Activated CD4-positive, CD25-positive, alpha-beta regulatory T cell (primary cell): ENCODE results near the gene PDZD7.
"Not testable (repeated sequence)": the region's sequence is repeated elsewhere in the genome, so short reads cannot be mapped to it uniquely, and the experiment has no call there.

Experiments used
- DNase-seq, 4 experiments: peaks; one replicate each; lab custom pipeline; 2025; lab: John Stamatoyannopoulos, UW

The PDZD7 gene

DNA sequence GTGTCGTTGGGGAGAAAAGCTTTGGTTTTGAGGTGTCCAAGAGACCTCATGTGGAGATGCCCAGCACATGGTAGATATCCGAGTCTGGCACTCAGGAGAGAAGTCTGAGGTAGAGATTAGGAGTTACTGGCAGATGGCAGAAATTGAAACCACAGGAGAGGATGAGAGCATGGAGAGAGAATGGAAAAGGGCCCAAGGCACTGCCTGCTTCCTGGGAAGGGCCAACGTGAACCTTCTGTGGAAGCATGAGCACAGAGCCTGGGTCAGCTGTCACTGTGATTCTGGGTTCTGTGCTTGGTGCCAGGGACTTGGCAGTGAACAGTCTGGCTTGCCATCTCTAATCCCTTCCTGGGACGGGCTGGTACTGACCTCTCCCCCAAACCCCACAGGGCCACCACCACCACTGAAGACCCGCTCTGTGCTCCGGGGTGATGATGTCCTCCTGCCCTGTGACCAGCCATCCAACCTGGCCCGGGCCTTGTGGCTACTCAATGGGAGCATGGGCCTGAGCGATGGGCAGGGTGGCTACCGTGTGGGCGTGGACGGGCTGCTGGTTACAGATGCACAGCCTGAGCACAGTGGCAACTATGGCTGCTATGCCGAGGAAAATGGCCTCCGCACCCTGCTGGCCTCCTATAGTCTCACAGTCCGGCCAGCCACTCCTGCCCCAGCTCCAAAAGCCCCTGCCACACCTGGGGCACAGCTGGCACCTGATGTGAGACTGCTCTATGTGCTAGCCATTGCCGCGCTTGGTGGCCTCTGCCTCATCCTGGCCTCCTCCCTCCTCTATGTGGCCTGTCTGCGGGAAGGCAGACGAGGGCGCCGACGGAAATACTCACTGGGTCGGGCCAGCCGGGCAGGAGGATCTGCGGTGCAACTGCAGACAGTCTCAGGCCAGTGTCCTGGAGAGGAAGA lies 47.8 kb downstream of the PDZD7 start:
- DNase-seq = no peak

DNA sequence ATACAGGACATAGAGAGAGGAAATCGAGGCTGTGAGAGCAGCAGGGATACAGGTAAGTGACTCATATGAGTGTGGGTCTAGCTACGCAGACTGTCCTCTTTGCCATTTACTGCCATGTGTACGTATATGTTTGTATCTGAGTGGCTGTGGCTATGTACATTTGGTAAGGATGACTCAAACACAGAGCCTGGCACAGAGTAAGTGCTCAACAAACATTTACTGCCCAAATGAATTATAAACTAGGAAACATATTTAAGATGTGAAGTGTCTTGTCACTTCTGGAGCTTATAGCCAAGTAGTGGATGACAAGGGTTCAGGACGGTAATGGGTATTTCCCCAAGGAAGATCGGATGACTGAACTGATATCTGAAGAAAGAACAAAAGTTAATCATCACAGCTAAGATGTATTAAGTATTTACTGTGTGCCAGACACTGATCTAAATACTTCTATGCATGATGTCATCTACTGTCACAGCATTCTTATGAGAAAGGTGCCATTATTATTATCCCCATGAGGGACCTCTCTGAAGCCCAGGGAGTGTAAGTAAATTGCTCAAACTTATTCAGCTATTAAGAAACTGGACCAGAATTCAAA lies 49.7 kb downstream of the PDZD7 start:
- DNase-seq = no peak

DNA sequence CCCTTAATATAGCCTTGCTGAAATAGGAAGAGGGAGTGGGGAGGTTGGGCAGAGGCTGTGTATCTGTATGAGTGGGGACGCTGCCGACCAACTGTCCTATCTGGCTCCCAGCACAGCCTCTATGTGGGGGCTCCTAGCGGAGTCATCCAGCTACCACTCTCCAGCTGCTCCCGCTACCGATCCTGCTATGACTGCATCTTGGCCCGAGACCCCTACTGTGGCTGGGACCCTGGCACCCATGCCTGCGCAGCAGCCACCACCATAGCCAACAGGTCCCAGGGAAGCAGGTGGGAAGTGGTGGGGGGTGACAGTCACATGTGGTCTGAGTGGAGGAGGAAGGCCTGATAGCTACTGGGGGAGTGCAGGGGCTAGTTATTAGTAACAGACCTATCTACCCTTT lies 50.2 kb downstream of the PDZD7 start:
- DNase-seq = no peak

DNA sequence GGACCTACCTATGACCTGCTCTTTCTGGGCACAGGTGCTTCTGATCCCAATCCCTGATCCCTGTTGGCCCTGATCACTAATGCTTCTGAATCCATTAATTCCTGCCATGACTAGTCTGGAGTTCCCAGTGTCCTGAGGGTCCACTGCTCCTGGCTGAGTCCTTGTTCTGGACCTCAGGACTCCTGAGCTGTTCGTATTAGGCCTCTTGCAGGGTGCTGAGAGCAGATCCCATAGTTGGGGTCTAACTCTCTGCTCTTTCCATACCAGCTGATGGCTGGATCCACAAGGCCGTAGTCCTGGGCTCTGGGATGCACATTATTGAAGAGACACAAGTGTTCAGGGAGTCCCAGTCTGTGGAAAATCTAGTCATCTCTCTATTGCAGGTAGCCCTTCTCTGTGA lies 50.6 kb downstream of the PDZD7 start:
- DNase-seq = no peak

DNA sequence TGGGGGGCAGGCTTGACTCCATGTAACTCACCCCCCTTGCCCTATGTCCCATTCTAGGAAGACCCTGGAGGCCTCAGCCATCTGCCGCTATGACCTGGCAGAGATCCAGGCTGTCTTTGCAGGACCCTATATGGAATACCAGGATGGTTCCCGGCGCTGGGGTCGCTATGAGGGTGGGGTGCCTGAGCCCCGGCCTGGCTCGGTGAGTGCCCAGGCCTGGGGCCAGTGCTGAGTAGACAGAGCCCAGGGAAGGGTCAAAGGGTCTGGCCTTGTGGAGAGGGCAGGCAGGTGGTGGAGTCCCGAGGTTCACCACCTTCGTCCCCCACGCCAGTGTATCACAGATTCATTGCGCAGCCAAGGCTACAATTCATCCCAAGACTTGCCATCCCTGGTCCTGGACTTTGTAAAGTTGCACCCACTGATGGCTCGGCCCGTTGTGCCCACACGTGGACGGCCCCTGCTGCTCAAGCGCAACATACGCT lies 51.1 kb downstream of the PDZD7 start:
- no peak for DNase-seq

DNA sequence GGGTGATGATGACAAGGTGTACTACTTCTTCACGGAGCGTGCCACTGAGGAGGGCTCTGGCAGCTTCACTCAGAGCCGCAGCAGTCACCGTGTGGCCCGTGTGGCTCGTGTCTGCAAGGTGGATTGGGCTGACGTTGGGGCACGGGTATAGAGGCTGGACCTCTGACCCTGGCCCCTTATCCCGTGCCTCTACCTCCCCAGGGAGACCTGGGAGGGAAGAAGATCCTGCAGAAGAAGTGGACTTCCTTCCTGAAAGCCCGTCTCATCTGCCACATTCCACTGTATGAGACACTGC lies 52.1 kb downstream of the PDZD7 start:
- no peak for DNase-seq

DNA sequence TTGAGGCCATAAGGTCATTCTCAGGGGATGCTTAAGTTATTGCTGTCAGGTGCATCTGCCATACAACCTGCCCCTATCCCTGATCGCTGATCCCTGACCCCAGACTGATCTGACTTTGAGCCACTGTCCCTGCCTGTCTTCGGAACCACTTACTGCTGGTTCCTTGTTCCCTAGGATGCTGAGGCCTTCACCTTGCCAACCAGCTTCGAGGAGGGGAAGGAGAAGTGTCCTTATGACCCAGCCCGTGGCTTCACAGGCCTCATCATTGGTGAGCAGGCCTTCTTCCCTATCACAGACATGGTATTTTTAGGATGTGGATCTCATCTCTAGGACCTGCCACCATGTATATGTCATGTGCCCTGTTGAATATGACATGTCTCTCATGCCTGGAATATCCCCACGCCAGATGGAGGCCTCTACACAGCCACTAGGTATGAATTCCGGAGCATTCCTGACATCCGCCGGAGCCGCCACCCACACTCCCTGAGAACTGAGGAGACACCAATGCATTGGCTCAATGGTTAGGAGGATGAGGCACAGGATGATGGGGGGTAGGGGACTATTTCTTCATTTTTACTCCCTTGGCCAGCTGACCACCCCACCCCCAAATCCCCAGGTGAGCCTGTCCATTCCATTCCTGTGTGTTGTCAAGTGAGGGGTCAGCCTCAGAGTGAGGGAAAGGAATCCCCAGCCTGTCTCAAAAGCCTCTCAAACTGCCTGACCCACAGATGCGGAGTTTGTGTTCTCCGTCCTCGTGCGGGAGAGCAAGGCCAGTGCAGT lies 52.6 kb downstream of the PDZD7 start:
- no peak for DNase-seq

DNA sequence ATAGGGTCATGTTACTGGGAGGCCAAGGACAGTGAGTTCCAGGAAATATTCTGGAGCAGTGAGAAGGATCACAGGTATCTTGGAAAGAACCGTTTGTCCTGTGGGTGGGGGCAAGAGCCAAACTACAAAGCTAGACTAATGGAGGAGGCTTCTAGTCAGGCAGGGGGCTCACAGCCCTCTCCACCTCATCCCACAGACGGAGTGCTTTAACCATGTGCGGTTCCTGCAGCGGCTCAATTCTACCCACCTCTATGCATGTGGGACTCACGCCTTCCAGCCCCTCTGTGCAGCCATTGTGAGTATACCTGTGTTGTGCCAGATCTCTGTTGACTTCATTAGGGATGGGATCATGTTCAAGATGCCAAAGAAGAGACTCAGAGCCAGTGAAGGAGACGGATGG lies 53.5 kb downstream of the PDZD7 start:
- no peak for DNase-seq

DNA sequence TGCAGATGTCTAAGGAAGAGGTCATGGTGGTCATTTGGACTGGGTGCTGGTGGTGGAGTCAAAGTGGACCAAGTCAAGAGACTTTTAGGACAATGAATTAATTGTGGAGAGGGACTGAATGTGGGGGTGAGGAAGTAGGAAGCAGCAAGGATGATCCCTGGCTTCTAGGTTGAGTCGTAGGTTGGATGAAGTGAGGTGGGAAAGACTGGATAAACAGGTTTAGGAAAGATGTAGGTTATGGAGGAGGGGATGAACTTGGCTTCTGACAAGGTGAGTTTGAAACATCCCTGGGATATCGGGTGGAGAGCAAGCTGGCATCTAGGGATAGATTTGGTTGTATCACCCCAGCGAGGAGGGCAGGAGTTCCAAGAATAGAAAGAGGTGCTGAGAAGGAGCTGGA lies 54.0 kb downstream of the PDZD7 start:
- no peak for DNase-seq

DNA sequence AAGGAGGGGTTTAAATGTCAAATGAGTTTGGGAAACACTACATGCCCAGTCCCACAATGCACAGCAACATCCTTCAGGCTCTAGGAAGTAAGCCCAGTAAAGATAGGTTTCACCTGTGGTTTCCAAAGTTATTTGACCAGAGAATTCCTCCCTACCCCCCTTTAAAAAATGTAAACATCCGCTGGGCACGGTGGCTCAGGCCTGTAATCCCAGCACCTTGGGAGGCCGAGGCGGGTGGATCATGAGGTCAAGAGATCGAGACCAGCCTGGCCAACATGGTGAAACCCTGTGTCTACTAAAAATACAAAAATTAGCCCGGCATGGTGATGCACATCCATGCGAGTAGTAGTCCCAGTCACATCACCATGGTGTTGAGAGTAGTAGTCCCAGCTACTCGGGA lies 55.5 kb downstream of the PDZD7 start:
- DNase-seq = not testable (repeated sequence)

DNA sequence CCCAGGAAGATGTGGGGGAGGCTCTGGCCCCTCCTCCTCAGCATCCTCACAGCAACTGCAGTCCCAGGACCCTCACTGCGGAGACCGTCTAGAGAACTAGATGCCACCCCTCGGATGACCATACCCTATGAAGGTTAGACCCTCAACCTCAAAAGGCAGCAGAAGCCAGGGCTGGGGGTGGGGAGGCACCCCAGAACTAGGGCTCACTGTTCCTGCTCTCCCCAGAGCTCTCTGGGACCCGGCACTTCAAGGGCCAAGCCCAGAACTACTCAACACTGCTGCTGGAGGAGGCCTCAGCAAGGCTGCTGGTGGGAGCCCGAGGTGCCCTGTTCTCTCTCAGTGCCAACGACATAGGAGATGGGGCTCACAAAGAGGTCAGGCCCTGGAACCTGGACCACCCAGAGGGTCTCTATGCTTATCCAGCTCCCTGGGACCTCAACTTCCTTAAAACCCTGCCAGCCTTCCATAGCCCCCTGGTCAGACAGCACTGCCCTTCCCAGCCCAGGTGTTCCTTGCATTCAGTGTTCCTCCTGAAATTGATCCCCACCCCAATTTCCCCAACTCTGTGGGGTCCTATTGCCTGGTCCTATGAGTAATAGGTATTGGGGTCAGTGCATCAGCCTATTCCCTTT lies 57.9 kb downstream of the PDZD7 start:
- no peak for DNase-seq

DNA sequence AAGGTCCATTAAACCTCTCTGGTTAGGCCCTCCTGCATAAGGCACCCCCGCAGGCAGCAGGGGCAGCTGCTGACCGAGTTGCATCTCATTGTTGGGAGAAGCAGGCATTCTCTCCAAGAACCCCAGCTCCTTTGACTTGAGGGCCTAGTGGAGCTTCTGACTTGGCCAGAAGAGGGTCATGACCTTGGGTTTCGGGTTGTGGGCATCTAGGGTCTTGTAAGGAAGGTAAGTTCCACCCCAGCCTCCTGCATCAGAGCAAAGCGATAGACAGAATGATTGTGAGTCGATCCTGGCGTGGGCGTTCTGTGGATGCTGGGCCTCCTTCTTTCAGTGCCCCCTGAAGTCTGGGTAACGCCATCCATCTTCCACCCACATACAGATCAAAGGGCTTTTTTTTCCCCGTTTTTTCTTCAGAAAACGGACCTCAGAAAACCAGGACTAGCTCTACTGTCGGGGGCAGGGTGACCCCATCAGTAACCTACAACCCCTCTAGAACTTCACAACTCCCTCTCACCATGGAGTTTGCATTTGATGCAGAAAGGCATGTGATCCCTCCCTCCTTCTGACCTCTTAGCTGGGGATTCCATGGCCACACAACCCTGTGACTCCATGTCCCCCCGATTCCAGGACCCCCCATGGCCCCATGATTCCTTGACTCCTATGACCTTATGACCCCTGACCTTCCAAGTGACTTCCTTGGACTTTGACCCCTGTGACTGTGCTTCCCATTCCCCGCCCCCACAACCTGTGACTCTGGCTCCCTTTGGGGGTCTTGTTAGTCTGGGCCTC lies 58.6 kb downstream of the PDZD7 start:
- no peak for DNase-seq

DNA sequence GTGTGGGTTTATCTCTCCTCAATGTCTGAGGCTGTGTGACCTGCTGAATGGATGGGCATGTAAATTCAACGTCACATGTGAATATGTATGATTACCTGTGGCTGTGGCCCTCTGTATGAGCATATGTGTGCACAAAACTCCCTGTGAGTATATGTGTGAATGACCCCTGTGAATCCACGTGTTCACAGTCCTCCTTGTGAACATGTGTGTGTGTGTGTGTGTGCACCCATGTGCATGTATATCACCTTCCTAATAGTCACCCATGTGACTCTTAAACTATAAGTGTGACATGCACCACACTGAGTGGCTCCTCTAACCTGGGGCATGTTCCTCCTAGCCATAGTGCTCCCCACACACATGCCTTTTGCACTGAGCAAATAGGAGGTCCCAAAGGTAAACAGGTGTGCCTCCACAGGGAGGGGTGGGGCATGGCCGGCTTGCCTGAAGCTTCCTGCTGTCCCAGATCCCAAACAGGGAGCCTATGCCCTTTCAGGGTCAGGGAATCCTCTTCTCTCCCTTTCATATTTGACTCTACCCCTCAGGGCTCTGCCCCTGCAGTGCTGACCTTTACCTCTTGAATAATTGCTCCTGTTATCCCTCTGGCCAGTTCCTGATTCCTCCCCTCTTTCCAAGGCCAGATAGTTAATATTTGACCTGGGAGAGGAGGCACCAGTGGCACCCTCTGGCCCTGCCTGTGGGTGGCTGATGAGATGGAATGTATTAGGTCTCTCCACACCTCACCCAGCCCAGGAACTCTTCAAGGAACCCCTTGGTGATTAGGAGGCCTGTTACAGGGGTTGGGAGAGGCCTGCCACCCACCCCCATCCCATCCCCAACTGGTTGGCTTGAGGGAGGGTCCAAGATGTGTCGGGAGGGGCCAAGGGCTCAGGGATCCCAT lies 59.8 kb downstream of the PDZD7 start:
- no peak for DNase-seq

DNA sequence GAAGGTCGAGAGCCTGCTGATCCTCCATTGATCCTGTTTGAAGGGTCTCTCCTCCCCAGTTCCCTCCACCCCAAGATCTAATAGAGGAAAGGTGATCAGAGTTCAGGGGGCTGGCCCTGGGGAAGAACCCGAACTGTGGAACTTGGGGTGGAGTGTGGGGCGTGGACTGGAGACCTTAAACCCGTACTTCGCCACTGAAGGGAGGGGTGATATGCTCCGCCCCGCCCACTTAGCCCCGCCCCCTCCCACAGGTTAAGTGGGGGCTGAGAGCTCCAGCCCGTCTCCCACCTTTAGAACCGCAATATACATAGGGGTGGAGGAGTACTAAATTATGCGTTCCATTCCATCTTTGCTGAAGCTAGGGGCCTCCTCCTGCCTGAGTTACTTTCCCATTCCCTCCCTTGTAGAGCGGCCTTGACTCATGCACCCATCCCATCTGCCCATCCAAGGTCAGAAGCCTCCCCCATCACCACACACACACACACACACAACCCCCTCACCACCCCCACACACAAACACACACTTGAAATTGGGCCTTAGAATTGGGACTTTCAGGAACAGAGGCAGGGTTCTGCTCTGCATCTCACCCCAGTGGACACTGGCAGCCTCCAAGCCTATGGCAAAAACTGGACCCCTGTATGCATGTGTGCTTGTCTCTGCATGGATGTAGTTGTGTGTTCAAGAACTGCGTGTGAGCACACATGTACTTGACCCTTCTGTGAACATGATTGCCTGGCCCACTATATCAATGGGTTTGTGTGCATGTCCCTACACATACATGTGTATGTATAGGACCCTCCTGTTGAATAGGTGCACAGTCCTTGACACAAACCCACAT lies 60.6 kb downstream of the PDZD7 start:
- DNase-seq = no peak

DNA sequence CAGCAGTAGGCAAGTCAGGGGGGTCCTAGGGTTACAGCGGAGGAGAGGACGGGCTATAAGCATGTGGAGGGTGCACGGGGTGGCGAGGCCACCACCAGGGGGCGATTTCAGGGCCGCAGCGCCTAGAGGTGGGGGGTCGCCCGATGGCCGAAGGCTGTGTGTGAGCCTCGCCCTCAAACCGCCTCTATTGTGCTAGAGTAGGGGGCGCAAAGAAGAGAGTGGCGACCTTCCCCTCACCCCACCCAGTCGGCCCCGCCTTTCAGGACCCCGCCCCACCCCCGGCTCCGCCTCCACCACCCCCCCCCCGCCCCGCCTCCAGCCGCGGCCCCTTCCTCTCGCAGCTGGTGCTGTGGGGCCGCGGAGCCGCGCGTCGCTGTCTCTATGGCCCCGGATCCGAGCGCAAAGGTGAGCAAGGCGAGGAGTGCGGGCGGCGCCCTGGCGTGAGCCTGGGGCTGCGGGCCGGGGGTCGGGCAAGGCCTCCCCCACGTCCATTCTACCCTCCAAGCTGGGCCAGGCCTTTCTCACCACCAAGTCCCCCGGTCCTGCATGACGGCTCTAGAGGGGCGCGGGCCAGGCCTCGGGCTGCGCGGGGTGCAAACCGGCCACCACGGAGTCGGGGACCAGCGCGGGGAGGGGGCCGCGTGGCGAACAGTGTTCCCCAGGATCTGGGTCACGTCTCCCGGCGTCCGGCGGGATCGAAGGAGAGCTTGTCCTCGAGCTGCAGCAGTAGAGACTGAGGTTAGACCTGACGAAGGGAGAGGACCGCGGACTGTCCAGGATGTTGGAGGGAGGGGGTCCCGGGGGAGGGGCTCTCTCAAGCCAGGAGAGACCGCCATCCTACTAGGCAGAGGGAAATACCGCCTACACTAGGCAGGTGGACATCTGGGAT lies 61.5 kb downstream of the PDZD7 start, which contains the start of gene SEMA4G:
Gene SEMA4G (plus strand): TSS at position 318 of the 889 bp plus-strand sequence. CDS start 3,409 bp downstream, outside the sequence.
- DNase-seq = peak in 3 of 4 experiments; percentile 11 to 13 (median 11)

DNA sequence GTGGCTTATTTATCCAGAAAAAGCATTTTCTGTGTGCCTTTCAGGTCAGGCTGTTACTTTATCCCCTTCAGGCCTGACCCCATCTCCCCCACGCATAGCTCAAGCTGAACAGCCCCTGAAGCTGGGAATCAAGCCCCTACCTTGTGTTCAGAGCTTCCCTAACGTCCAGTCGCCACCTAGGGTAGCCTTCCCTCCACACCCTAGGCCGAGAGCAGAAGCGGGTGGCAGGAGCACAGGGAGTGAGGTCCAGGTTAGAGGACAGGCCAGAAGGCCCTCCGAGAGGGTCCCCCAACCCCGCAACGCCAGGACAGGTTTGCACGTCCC lies 62.1 kb downstream of the PDZD7 start:
- DNase-seq = no peak

DNA sequence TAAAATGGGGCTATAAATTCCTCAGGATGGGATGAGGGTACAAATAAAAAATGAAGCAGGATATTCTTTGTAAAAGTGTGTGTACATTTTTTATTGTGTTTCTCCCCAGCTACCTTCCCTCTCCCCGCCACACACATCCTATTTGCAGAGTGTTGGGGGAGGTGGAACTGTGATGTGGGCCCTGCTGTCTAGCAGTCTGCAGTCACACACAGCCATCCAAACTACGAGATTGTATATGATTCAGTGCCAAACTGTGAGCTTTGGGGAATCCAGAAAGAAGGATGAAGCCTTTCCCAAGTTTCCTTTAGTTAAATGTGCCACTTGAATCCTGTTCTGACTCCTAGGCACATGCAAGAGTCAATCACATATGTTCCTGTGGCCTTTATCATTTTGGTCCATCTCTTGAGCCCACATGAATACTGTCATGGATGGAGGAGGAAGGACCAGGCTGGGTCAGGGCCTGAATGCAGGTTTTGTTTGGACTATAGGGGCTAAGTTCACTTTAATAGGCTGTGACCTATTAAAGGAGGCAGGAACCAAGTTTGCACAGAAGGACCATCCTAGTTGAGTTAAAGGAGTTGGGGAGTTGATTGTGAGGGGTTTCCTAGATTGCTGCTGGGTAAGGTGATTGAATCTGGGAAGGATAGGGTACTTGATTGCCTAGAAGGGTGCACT lies 62.7 kb downstream of the PDZD7 start:
- no peak for DNase-seq

DNA sequence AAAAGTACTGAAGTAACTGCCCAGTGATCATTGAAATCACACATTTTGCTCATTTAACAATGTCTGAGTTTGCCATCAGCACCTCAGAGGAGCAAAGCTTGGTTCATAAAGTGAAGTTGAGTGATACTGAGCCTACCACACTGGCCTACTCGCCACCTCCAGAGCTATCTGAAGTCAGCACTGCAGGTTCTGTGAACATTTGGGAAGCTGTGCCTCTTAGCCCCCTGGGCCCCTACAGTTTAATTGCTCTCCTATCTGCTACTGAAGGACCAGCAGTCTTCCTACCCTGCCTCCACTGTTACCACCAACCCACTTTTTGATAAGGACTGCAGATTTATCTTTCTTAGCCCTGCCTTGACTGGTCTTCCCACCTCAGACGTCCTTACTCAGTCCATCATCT lies 63.6 kb downstream of the PDZD7 start:
- DNase-seq = no peak
